ENCODE results near the gene CTSO.
"Not testable (repeated sequence)": the region's sequence is repeated elsewhere in the genome, so short reads cannot be mapped to it uniquely, and the experiment has no call there.

Gene CTSO

DNA sequence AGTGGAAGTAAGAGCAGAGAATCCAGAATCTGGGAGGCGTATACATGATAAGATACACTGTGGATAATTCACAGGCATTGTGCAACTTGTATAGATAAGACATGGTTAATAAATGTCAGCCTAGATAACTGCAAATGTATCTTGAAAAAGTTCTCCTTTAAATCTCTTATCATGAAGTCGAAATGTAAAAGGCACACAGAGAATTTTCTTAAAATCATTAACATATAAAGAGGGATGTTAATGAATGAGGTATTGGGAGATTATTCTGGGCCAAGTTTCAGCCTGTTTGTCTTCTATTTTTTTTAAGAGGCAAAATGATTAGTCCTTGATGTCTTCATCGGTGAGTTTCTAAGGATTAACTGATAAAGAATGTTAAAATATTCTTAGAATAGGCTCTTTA, 49.3 kb downstream of the CTSO start:
- no peak for DNase-seq

DNA sequence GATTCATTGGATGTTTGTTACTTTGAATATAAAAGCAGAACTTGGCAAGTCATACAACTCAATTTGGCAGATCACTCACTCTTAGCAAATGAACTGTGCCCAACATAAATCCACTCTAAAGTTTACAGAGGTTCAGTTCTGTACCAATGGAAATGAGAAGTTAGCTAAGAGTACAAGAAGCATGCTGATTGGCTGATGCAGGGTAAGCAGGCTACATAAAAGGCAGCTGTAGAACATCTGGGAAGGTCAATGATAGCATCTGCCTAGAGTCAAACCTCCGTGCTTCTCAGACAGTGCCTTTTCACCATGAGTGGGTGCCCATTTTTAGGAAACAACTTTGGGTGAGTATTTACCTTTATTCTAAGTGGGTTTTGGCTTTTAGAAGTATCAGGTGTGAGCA, 50.2 kb downstream of the CTSO start, which contains the start of gene TDO2:
Gene TDO2 (plus strand): TSS at position 244 of the 400 bp plus-strand sequence. CDS start 63 bp downstream, at position 307.
- no peak for DNase-seq

DNA sequence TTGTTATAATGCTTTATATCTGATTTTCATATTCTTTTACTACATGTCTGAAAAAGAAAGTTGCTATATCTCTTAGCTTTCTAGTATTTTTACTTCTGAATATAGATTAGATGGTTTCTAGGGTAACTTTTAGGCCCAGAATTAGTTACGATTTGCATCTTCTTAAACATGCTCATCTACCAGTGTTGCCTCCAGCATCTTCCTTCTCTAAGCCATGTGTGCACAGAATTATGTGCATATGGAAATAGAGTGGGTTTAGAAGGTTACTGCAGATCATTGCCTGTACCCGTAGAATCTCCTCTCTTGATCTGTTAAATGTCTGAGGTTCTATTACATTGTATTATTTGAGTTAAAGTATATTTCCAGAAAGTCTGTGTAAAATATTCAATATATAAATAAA, 52.7 kb downstream of the CTSO start:
- no peak for DNase-seq

DNA sequence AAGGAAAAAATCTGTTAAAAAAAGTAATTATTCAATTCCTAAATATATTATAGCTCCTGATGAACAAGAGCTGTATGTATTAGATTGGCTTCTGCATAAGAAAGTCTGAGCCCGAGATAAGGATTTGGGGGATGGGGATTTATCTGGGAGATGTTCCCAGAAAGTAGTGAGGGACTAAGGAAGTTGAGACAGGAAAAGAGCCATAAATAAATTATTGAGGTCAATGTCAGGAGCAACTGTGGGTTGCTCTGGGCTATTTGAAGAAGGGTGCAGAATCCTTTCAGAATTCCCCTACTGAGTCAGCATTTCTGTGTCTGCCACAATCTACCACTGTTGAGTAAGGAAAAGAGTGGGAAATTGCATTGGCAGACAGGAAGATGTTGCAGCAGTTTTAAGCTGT, 53.3 kb downstream of the CTSO start:
- DNase-seq: no peak

DNA sequence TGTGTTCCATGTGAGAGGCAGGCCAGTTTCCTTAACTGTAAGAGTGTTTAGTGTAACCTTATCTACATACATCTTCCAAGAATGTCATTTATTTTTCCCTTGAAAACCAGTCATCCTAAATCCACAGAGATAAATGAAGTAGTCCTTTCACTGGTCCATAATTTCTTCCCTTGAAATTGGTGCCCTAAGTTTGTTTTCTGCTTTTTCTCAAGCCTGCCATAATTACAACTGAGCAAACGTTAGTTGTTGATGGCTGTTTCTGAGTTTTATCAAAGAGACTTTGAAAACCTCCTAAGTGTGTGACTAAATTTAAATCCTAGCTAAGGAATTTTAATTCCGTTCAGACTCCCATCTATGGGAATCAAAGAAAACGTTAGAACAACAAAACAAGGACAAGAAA, 53.8 kb downstream of the CTSO start:
- DNase-seq: no peak

DNA sequence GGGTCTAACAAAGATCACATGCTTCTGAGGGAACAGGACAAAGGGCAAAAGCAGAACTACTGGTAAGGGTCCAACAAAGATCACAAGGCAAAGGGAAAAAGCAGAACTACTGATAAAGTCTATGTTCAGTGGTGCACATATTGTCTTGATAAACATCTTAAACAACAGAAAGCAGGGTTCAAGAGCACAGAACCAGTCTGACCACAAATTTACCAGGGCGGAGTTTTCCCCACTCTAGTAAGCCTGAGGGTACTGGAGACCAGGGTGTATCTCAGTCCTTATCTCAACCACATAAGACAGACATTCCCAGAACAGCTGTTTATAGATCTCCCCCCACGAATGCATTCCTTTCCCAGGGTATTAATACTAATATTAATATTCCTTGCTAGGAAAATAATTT, 55.3 kb downstream of the CTSO start:
- DNase-seq: not testable (repeated sequence)

DNA sequence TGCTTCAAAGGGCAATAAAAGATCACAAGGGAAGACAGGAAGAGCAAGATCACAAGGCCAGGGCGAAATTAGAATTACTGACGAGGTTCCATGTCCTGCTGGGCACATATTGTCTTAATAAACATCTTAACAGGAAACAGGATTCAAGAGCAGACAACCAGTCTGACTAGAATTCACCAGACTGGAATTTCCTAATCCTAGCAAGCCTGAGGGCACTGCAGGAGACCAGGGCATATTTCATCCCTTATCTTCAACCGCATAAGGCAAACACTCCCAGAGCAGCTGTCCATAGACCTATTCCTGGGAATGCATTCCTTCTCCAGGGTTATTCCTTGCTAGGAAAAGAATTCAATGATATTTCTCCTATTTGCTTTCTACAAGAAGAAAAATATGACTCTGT, 62.6 kb downstream of the CTSO start:
- DNase-seq: no peak

DNA sequence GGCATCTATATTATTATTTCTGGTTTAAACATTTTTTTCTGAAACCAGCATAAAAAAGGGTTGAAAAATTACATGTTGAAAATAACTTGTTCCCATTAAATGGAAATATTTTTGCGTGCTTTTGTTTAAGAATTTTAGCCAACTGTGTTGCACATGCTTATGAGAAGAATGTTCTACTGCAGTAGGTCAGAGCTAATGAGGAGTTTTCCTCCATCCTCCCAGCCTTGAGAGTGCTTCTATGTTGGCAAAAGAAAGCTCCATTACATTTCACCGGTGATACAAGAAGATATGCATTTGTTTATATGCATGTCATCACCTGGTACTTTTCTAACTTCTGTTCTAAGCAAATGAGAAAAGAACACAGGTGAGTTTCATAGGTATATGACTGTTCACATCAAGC, 63.7 kb downstream of the CTSO start:
- DNase-seq: no peak

DNA sequence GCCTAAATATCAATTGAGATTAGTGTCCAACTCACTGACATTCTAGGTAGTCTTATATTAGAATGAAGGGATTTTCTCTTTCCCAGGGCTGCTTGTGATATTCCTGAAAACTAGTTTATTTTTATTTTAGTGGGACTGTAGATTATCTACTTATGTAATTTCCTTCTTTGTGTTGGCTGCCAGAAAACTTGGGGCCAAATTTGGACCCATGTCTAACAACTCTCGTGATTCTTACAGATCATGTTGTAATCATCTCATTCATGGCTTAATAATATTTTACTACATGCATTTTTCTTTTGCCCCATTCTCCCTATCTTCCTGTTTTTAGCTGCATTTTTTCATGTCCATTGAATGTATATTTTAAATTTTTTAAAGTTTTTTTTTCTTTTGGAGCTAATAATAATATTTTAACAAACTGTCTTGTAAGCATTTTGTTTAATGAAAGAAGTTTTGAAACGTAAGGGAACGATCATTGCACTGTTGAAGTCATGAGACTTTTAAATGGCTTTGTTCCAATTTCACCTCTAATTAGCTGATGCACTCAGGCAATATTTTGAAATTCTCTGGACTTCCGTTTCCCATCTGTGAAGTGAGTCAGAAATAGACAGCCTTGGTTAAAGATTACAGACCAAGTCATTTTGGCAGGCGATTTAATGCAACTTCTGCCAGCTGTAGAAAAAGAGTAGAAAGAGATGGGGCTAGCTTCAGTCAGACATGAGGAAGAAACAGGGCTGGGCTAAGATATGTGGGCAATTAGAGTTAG, 64.5 kb downstream of the CTSO start:
- DNase-seq: no peak

DNA sequence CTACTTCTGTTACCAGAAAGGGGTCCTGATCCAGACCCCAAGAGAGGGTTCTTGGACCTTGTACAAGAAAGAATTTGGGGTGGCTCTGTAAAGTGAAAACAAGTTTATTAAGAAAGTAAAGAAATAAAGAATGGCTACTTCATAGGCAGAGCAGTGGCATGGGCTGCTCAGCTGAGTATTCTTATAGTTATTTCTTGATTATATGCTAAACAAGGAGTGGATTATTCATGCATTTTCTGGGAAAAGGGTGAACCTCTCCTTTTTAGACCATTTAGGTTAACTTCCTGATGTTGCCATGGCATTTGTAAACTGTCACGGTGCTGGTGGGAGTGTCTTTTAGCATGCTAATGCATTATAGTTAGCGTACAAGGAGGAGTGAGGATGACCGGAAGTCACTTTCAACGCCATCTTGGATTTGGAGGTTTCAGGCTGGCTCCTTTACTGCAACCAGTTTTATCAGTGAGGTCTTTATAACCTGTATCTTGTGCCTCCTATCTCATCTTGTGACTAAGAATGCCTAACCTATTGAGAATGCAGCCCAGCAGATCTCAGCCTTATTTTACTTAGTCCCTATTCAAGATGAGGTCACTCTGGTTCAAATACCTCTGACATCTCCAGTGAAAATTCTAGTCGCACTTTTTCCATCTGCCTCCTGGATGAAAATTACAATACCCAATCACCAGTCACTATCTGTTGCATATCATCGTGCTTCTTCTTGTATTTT, 65.7 kb downstream of the CTSO start:
- DNase-seq: no peak

DNA sequence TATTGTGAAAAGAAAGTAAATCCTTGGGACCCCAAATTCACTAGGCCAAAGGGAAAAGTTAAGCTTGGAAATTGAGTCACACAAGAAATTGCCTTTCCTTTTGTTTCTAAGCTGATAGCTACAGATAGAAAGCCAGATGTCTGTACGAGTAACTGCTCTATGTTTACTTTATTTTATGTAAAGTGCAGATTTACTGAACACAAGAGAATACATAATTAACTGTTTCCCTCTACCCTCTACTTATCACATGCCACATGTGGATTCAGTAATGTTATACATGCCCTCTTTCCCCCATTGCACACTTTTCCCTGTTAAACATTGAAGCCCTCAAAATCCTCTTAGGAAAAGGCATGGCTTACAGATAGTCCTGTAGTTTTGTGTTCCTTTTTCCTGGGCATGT, 66.6 kb downstream of the CTSO start:
- no peak for DNase-seq

DNA sequence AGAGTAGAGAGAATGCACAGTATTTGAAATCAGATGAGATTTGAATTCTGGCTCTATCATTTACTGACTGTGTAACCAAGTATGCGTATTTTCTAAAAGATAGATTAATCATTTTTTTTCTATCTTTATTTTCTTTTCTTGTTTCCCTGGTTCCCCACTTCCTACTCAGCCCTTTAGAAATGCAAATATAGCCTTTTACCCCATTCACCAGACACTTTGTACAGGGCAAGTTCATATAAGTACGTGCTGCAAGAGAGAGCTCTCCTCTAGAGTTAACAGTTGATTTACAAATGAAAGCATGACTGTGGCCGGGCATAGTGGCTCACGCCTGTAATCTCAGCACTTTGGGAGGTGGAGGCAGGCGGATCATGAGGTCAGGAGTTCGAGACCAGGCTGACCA, 68.0 kb downstream of the CTSO start:
- no peak for DNase-seq

DNA sequence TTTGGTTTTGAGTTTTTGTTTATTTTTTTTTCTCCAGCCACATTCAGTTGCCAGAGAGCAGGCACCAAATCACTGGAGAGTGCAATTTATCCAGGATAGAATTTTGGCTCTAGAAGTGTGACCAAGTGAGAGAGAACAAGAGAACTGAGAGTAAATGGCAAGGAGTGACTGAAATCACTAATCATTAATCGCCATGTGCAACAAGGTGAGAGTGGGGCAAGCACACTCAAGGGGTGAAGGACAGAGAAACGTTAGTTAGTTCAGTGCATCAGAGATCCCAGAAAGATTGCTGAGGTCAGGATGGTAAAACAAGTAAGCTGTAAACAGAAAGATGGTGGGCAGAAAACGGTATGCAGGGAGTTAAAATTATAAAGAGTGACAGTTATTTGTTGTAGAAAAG, 69.8 kb downstream of the CTSO start:
- no peak for DNase-seq

DNA sequence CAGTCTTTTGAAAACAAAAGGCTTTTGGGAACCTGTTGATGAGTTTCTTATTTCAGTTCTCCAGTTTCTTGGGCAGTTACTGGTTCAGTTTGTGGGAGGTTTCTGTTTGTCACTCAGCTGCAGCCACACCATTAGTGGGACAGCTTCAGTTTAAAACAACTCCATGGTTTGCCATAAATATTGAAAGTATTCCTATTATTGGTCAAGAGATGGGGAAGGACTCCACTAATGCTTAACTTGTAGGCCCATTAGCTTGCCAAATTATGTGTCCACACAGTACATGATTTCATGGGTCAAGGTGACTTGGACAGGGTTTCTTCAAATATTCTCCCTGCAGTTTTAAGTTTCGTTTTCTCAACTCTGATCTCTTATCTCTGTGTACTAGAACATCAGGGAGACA, 72.1 kb downstream of the CTSO start:
- DNase-seq: no peak

DNA sequence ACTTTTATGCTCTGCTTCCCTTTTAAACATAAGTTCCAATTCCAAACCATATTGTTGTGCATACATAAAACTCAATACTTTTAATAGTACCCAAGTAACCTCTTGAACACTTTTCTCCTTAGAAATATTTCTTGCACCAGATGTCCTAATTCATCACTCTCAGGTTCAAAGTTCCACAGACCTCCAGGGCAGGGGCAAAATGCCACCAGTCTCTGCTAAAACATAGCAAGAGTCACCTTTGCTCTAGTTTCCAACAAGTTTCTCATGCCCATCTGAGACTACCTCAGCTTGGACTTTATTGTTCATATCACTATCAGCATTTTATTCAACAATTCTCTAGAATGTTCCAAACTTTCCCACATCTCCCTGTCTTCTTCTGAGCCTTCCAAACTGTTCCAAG, 73.9 kb downstream of the CTSO start:
- no peak for DNase-seq

DNA sequence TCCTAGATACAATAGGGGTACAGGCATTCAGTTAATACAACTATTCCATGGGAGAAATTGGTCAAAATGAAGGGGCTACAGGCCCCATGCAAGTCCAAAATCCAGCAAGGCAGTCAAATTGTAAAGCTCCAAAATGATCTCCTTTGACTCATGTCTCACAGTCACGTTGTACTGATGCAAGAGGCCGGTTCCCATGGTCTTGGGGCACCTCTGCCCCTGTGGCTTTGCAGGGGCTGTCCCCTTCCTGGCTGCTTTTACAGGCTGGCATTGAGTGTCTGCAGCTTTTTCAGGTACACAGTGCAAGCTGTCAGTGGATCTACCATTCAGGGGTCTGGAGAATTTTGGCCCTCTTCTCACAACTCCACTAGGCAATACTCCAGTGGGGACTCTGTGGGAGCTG, 75.1 kb downstream of the CTSO start:
- no peak for DNase-seq

DNA sequence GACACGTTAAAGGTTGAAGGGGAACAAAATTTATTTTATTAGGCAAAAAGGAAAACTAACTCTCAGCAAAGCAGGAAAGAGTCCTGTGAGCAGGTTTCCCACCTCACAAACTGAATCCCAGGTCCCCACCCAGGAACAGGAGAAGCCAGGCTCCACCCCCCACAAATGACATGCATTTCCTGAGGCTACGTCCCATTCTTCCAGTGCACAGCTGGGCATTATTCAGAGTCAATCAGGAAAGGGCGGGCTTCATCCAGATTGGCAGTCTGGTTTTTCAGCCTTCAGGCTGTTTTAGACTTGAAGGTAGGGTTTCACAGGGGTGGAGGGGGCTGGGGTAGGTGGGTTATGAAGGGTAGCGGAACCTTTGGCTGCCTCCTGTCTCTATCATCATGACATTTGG, 75.7 kb downstream of the CTSO start:
- no peak for DNase-seq

DNA sequence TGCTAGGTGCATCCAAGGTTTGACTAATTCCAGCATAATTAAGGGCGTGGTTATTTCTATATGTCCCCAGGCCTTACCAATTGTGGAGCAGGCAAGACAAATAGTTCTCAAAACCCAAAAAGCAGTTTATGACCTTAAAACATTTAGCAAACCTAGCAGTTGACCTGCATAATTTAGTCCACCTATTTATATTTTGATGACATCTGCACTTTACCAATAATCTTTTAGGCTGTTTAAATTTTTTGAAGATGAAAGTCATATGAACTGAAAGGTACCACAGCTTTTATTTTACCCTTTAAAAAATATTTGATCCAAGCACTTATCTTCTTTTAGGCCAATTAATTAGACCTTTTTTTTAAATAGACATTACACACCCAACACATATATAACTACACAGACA, 77.8 kb downstream of the CTSO start:
- no peak for DNase-seq
